Transverse colon (tissue), 4 donors: ENCODE measurements around the gene IZUMO3.

Experiments
- POLR2A ChIP-seq: fragments of 450-650 bp; IDR thresholded peaks from one replicate; pipeline ENCODE4 v1.6.1; 2016; ENCODE audit warnings: antibody characterized with exemption, mild to moderate bottlenecking, moderate library complexity
- POLR2AphosphoS5 ChIP-seq, 3 donors: sonication (generic); formaldehyde crosslinking; IDR thresholded peaks; one replicate each; pipeline ENCODE4 v1.6.1; 2016; ENCODE audit warnings: antibody characterized with exemption in 3 of 3
- TF ChIP-seq, protein P1 (sequence below), 5 experiments: fragments of 200-600 bp in 3 of 5; fragments of 450-650 bp in 2 of 5; sonication (generic) in 3 of 5; IDR thresholded peaks; 1 replicate in 2 of 5; 2 replicates in 3 of 5; pipeline ENCODE4 v1.5.1; 2016 to 2017; ENCODE audit warnings: antibody characterized with exemption in 5 of 5, inconsistent platforms in 3 of 5, mild to moderate bottlenecking in 2 of 5, moderate library complexity in 1 of 5

DNA sequence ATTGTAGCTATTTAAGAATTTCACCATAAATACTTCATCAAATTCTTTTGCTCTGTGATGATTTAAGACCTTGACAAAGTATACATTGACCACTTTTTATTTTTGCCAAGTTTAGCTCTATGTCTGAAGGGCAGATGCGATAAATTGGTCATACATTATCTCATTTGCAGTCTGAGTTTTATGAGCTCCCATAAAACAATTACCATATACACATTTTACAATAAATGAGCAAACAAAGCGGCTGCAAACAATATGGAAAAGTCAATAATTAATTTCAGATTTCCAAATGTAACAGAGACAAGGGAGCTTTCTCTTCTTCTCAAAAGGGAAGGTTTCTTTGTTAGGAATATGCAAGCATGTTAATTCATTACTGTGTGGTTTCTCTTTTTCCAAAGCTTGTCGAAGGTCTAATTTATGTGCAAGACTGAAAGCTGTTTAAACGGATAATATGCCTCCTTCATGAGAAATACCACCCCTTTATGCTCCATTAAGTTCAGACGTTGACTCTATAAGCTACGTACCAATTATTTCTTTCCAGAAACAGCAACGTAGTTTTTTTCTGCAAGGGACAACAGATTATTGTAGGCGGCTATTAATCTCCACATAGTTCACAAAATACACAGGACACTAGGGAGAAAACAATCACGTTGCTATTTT is 7.0 kb upstream of the IZUMO3 start:
- TF ChIP-seq POLR2A, result no peak
- TF ChIP-seq, protein P1, sequence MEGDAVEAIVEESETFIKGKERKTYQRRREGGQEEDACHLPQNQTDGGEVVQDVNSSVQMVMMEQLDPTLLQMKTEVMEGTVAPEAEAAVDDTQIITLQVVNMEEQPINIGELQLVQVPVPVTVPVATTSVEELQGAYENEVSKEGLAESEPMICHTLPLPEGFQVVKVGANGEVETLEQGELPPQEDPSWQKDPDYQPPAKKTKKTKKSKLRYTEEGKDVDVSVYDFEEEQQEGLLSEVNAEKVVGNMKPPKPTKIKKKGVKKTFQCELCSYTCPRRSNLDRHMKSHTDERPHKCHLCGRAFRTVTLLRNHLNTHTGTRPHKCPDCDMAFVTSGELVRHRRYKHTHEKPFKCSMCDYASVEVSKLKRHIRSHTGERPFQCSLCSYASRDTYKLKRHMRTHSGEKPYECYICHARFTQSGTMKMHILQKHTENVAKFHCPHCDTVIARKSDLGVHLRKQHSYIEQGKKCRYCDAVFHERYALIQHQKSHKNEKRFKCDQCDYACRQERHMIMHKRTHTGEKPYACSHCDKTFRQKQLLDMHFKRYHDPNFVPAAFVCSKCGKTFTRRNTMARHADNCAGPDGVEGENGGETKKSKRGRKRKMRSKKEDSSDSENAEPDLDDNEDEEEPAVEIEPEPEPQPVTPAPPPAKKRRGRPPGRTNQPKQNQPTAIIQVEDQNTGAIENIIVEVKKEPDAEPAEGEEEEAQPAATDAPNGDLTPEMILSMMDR (IDR thresholded peaks at IDR 0.05), result no peak
- no peak for TF ChIP-seq POLR2AphosphoS5 (IDR thresholded peaks at IDR 0.05)
